ENCODE data around the gene GOLGA8J.
"Not testable (repeated sequence)": the region's sequence is repeated elsewhere in the genome, so short reads cannot be mapped to it uniquely, and the experiment has no call there.

Gene GOLGA8J

GRCh38 chr15:30043211-30043655 is 39.5 kb upstream of the GOLGA8J start:
- no peak overlapping the region for H3K27ac ChIP-seq
- TF ChIP-seq, protein P1, sequence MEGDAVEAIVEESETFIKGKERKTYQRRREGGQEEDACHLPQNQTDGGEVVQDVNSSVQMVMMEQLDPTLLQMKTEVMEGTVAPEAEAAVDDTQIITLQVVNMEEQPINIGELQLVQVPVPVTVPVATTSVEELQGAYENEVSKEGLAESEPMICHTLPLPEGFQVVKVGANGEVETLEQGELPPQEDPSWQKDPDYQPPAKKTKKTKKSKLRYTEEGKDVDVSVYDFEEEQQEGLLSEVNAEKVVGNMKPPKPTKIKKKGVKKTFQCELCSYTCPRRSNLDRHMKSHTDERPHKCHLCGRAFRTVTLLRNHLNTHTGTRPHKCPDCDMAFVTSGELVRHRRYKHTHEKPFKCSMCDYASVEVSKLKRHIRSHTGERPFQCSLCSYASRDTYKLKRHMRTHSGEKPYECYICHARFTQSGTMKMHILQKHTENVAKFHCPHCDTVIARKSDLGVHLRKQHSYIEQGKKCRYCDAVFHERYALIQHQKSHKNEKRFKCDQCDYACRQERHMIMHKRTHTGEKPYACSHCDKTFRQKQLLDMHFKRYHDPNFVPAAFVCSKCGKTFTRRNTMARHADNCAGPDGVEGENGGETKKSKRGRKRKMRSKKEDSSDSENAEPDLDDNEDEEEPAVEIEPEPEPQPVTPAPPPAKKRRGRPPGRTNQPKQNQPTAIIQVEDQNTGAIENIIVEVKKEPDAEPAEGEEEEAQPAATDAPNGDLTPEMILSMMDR (conservative IDR thresholded peaks at IDR 0.05): peak; percentile 70
- no peak for TF ChIP-seq ZFX (IDR thresholded peaks at IDR 0.05)

DNA sequence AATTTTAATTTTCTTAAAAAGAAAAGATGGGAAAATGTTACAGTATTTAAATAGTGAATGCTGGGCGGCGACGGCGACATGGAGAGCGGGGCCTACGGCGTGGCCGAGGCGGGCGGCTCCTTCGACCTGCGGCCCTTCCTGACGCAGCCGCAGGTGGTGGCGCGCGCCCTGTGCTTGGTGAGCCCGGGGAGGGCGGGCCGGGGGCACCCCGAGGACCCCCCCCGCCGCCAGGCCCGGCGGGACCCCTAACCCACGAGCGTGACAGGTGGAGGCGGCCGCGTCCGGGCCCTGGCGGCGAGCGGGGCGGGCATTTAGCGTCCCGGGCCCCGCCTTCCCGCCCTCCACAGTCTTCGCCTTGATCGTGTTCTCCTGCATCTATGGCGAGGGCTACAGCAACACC is 38.4 kb upstream of the GOLGA8J start:
- H3K27ac ChIP-seq: no peak overlapping the region
- TF ChIP-seq, protein P1 (conservative IDR thresholded peaks at IDR 0.05): no peak
- TF ChIP-seq ZFX (IDR thresholded peaks at IDR 0.05): no peak

DNA sequence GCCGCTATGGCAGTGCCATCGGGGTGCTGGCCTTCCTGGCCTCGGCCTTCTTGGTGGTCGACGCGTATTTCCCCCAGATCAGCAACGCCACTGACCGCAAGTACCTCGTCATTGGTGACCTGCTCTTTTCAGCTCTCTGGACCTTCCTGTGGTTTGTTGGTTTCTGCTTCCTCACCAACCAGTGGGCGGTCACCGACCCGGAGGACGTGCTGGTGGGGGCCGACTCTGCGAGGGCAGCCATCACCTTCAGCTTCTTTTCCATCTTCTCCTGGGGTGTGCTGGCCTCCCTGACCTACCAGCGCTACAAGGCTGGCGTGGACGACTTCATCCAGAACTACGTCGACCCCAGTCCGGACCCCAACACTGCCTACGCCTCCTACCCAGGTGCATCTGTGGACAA is 37.9 kb upstream of the GOLGA8J start:
- H3K27ac ChIP-seq: not testable (repeated sequence)

DNA sequence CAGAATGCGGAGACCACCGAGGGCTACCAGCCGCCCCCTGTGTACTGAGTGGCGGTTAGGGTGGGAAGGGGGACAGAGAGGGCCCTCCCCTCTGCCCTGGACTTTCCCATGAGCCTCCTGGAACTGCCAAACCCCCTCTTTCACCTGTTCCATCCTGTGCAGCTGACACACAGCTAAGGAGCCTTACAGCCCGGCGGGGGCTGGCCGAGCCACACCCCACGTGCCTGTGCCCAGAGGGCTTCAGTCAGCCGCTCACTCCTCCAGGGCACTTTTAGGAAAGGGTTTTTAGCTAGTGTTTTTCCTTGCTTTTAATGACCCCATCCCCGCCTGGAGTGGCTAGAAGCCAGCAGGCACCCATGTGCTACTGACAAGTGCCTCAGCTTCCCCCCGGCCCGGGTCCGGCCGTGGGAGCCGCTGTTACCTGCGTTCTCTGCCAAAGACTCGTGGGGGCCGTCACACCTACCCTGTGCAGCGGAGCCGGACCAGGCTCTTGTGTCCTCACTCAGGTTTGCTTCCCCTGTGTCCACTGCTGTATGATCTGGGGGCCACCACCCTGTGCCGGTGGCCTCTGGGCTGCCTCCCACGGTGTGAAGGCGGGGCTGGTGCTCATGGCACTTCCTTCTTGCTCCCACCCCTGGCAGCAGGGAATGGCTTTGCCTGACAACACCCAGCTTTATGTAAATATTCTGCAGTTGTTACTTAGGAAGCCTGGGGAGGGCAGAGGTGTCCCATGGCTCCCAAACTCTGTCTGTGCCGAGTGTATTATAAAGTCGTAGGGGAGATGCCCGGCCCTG is 37.3 kb upstream of the GOLGA8J start:
- H3K27ac ChIP-seq: not testable (repeated sequence)

DNA sequence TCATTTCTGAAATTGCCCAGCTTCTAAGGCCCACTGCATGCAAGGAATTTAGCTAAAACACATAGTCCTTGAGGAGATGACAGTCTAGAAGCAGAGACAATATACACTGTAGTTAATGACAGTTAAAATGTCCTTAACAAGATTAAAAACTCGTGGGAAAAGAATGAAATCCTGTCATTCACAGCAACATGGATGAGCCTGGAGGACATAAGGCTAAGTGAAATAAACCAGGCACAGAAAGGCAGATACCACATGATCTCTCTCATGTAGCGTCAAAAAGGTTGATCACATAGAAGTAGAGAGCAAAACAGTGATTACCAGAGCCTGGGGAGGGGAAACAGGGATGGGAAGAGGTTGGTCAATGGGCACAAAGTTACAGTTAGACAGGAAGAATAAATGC is 36.3 kb upstream of the GOLGA8J start:
- no peak overlapping the region for H3K27ac ChIP-seq
- TF ChIP-seq, protein P1 (conservative IDR thresholded peaks at IDR 0.05): 0 out of 2 replicates have a peak, but pooled peaks have one; percentile 1
- no peak for TF ChIP-seq ZFX (IDR thresholded peaks at IDR 0.05)

GRCh38 chr15:30055604-30056003 is 27.2 kb upstream of the GOLGA8J start:
- H3K27ac ChIP-seq: no peak overlapping the region
- TF ChIP-seq, protein P1 (conservative IDR thresholded peaks at IDR 0.05): no peak
- no peak for TF ChIP-seq ZFX (IDR thresholded peaks at IDR 0.05)

DNA sequence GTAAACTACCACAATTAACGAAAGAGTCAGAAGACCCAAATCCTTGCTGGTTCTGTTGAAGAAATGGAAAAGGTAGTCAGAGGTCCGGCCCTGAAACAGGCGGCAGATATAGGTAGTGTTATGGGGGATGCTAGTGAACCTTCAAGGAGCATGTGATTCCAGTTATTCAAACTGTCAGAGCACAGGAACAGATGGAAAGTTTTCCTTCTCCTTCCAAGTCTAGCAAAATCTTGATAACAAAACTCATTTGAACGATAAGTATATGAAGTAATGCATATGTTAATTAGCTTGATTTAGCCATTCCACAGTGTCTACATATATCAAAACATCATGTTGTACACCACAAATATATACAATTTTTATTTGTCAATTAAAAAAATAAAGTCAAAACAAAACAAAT is 26.6 kb upstream of the GOLGA8J start:
- H3K27ac ChIP-seq: no peak overlapping the region
- TF ChIP-seq, protein P1 (conservative IDR thresholded peaks at IDR 0.05): no peak
- TF ChIP-seq ZFX (IDR thresholded peaks at IDR 0.05): no peak

GRCh38 chr15:30059771-30060170 is 23.0 kb upstream of the GOLGA8J start:
- TF ChIP-seq, protein P1 (conservative IDR thresholded peaks at IDR 0.05): no peak
- TF ChIP-seq ZFX (IDR thresholded peaks at IDR 0.05): no peak
- H3K27ac ChIP-seq: no peak overlapping the region
